H9 (cell line): Measurements from ENCODE around the gene PCF11. TPM values are rescaled to one million over a fixed set of nuclear protein-coding genes. Genes with fewer than 3 reads are reported as not detected.

Source experiments
- DNase-seq: peaks from one replicate; pipeline ENCODE4 v3.0.0-alpha.2; 2017
- H2AFZ ChIP-seq: one replicate; pipeline ENCODE4 v1.6.1; 2013; ENCODE audit warnings: mild to moderate bottlenecking, low read length, control low read depth, moderate library complexity
- H2AK5ac ChIP-seq: 2 replicates; pipeline ENCODE4 v1.6.1; 2013; ENCODE audit warnings: low read length, control low read depth, mixed read lengths; ENCODE audit not compliant: insufficient read length
- H2BK120ac ChIP-seq: one replicate; pipeline ENCODE4 v1.6.1; 2013; ENCODE audit warnings: low read depth, mild to moderate bottlenecking, low read length, control low read depth, inconsistent platforms; ENCODE audit not compliant: poor library complexity, severe bottlenecking
- H2BK12ac ChIP-seq: 2 replicates; pipeline ENCODE4 v1.6.1; 2013; ENCODE audit warnings: low read length, control low read depth, mixed read lengths, low read depth; ENCODE audit not compliant: insufficient read length
- H2BK15ac ChIP-seq: 2 replicates; pipeline ENCODE4 v1.6.1; 2013; ENCODE audit warnings: low read depth, low read length, control low read depth
- H2BK20ac ChIP-seq: one replicate; pipeline ENCODE4 v1.6.1; 2013; ENCODE audit warnings: low read depth, mild to moderate bottlenecking, low read length, control low read depth, inconsistent platforms; ENCODE audit not compliant: poor library complexity, severe bottlenecking
- H2BK5ac ChIP-seq: 2 replicates; pipeline ENCODE4 v1.6.1; 2013; ENCODE audit warnings: low read length, control low read depth, mixed read lengths; ENCODE audit not compliant: insufficient read length
- H3K14ac ChIP-seq: 2 replicates; pipeline ENCODE4 v1.6.1; 2013; ENCODE audit warnings: low read length, control low read depth; ENCODE audit not compliant: insufficient read depth
- H3K18ac ChIP-seq: 2 replicates; pipeline ENCODE4 v1.6.1; 2013; ENCODE audit warnings: low read depth, mild to moderate bottlenecking, mixed read lengths, low read length, control low read depth; ENCODE audit not compliant: insufficient read length
- H3K23ac ChIP-seq: 2 replicates; pipeline ENCODE4 v1.6.1; 2013; ENCODE audit warnings: low read length, control low read depth, mixed read lengths, low read depth; ENCODE audit not compliant: insufficient read length
- H3K23me2 ChIP-seq: 2 replicates; pipeline ENCODE4 v1.6.1; 2013; ENCODE audit warnings: low read depth, mild to moderate bottlenecking, mixed read lengths, low read length, control low read depth; ENCODE audit not compliant: insufficient read length, poor library complexity, severe bottlenecking
- H3K27ac ChIP-seq: 2 replicates; pipeline ENCODE4 v1.5.1; 2013; ENCODE audit warnings: low read length, control low read depth, mixed read lengths, low read depth; ENCODE audit not compliant: insufficient read length
- H3K27me3 ChIP-seq: 2 replicates; pipeline ENCODE4 v1.6.1; 2013; ENCODE audit warnings: low read length, control low read depth, inconsistent platforms; ENCODE audit not compliant: insufficient read depth
- H3K4ac ChIP-seq: 2 replicates; pipeline ENCODE4 v1.6.1; 2013; ENCODE audit warnings: low read depth, mild to moderate bottlenecking, control low read depth, inconsistent platforms, low read length, moderate library complexity
- H3K4me1 ChIP-seq: 2 replicates; pipeline ENCODE4 v1.6.1; 2013; ENCODE audit warnings: low read length, control low read depth, inconsistent platforms; ENCODE audit not compliant: insufficient read depth
- H3K4me2 ChIP-seq: 2 replicates; pipeline ENCODE4 v1.6.1; 2013; ENCODE audit warnings: low read length, control low read depth, mixed read lengths; ENCODE audit not compliant: insufficient read length, insufficient read depth
- H3K56ac ChIP-seq: 2 replicates; pipeline ENCODE4 v1.6.1; 2013; ENCODE audit warnings: low read depth, mild to moderate bottlenecking, mixed read lengths, low read length, control low read depth; ENCODE audit not compliant: insufficient read length
- H3K79me1 ChIP-seq: 2 replicates; pipeline ENCODE4 v1.6.1; 2013; ENCODE audit warnings: low read depth, mild to moderate bottlenecking, moderate library complexity, low read length, control low read depth, inconsistent platforms; ENCODE audit not compliant: insufficient read depth, poor library complexity, severe bottlenecking
- H3K79me2 ChIP-seq: 2 replicates; pipeline ENCODE4 v1.6.1; 2013; ENCODE audit warnings: low read length, control low read depth, inconsistent platforms; ENCODE audit not compliant: insufficient read depth
- H3K9ac ChIP-seq: 2 replicates; pipeline ENCODE4 v1.6.1; 2013; ENCODE audit warnings: low read length, control low read depth, mixed read lengths; ENCODE audit not compliant: insufficient read length; ENCODE audit errors: extremely low read depth
- H3K9me3 ChIP-seq: one replicate; pipeline ENCODE4 v1.6.1; 2013; ENCODE audit warnings: low read depth, low read length, inconsistent platforms; ENCODE audit not compliant: control insufficient read depth
- H3T11ph ChIP-seq: one replicate; pipeline ENCODE4 v1.6.1; 2013; ENCODE audit warnings: mild to moderate bottlenecking, low read length, control low read depth, inconsistent platforms
- H4K20me1 ChIP-seq: one replicate; pipeline ENCODE4 v1.6.1; 2013; ENCODE audit not compliant: control insufficient read depth, insufficient read length, insufficient read depth
- H4K5ac ChIP-seq: 2 replicates; pipeline ENCODE4 v1.6.1; 2013; ENCODE audit warnings: low read depth, mild to moderate bottlenecking, mixed read lengths, low read length, control low read depth; ENCODE audit not compliant: insufficient read length
- H4K8ac ChIP-seq: replicated peaks from 2 replicates; pipeline ENCODE4 v1.6.1; 2013; ENCODE audit warnings: low read length, control low read depth, mixed read lengths, low read depth; ENCODE audit not compliant: insufficient read length
- H4K91ac ChIP-seq: 2 replicates; pipeline ENCODE4 v1.6.1; 2013; ENCODE audit warnings: low read depth, mild to moderate bottlenecking, moderate library complexity, mixed read lengths, low read length, control low read depth; ENCODE audit not compliant: insufficient read length
- H3K27ac Mint-ChIP-seq, 3 experiments: 2 replicates in 2 of 3; 3 replicates in 1 of 3; pipeline ENCODE4 v1.8.0; 2020 to 2021; ENCODE audit warnings: mixed read lengths in 3 of 3, mild to moderate bottlenecking in 1 of 3, moderate library complexity in 1 of 3
- H3K27me3 Mint-ChIP-seq: 2 replicates; pipeline ENCODE4 v1.8.0; 2021; ENCODE audit warnings: low read depth, mild to moderate bottlenecking, moderate library complexity, mixed read lengths
- H3K36me3 Mint-ChIP-seq, 3 experiments: 2 replicates in 2 of 3; 3 replicates in 1 of 3; pipeline ENCODE4 v1.8.0; 2020 to 2021; ENCODE audit warnings: low read depth in 3 of 3, mixed read lengths in 3 of 3; ENCODE audit not compliant: insufficient read depth in 1 of 3
- H3K4me1 Mint-ChIP-seq, 2 experiments: 2 replicates each; pipeline ENCODE4 v1.8.0; 2020; ENCODE audit warnings: mixed read lengths in 2 of 2
- H3K4me3 Mint-ChIP-seq, 2 experiments: 2 replicates in 1 of 2; 3 replicates in 1 of 2; pipeline ENCODE4 v1.8.0; 2020 to 2021; ENCODE audit warnings: mild to moderate bottlenecking in 2 of 2, mixed read lengths in 2 of 2, moderate library complexity in 1 of 2
- H3K9me3 Mint-ChIP-seq, 2 experiments: 2 replicates in 1 of 2; 3 replicates in 1 of 2; pipeline ENCODE4 v1.8.0; 2020; ENCODE audit warnings: mild to moderate bottlenecking in 2 of 2, mixed read lengths in 2 of 2, moderate library complexity in 1 of 2
- WGBS: extraction: QIAGEN DNeasy Blood & Tissue Kit; methylation state at CpG from one replicate; pipeline ENCODE4 v1.1.7; 2013; ENCODE audit warnings: missing lambda C conversion rate, low lambda C conversion rate, mixed read lengths; ENCODE audit not compliant: insufficient read length; ENCODE audit errors: extremely low coverage; 5-methylcytosine and 5-hydroxymethylcytosine counted together
- total RNA-seq: library from RNA; stranded (reverse); gene quantifications from 2 replicates; pipeline ENCODE4 v1.2.1, GENCODE V29; 2021
- TF ChIP-seq, protein P1 (sequence below): fragments of 200-600 bp; sonication (generic); conservative IDR thresholded peaks from 3 replicates; pipeline ENCODE4 v1.8.0; 2021; ENCODE audit warnings: antibody characterized with exemption, mild to moderate bottlenecking

Gene PCF11
- total RNA-seq, 1 experiment from 2014 or later = 50.9 TPM

GRCh38 chr11:83139310-83139709, 17.6 kb upstream of the PCF11 start:
- Mint-ChIP-seq H3K4me1 (no peaks in the 10 kb centered on the region), H3K4me3 (no peak overlapping the region), H3K9me3 (no peaks in the 10 kb centered on the region), H3K27me3 (no peaks in the 10 kb centered on the region; the same call in 1 of the 2 replicates), H3K36me3 (no peaks in the 10 kb centered on the region), H3K27ac (no peak overlapping the region)
- no peak overlapping the region for H3K4ac ChIP-seq
- H4K8ac ChIP-seq = no peak overlapping the region
- no peak overlapping the region for H2BK5ac ChIP-seq
- no peak overlapping the region for H2BK20ac ChIP-seq
- H3K79me1 ChIP-seq = no peaks in the 10 kb centered on the region
- no peak overlapping the region for H2BK15ac ChIP-seq
- H3K18ac ChIP-seq = no peak overlapping the region
- no peaks in the 10 kb centered on the region for H3K27me3 ChIP-seq
- no peak overlapping the region for H2BK120ac ChIP-seq
- H2AFZ ChIP-seq = no peak overlapping the region
- no peak overlapping the region for H3K27ac ChIP-seq
- no peak overlapping the region for H3K23ac ChIP-seq
- H3K14ac ChIP-seq = no peak overlapping the region
- no peak overlapping the region for H2AK5ac ChIP-seq
- no peaks in the 10 kb centered on the region for H3K79me2 ChIP-seq
- no peaks in the 10 kb centered on the region for H3K9me3 ChIP-seq
- H3K9ac ChIP-seq = no peak overlapping the region
- no peak overlapping the region for H3T11ph ChIP-seq
- no peak overlapping the region for H3K4me2 ChIP-seq
- H4K91ac ChIP-seq = no peak overlapping the region
- H3K23me2 ChIP-seq = no peaks in the 10 kb centered on the region
- no peak overlapping the region for H2BK12ac ChIP-seq
- H4K5ac ChIP-seq = no peak overlapping the region
- H3K4me1 ChIP-seq = no peaks in the 10 kb centered on the region
- H3K56ac ChIP-seq = no peak overlapping the region
- H4K20me1 ChIP-seq = no peaks in the 10 kb centered on the region
- no peak for DNase-seq
- no CpG with 5 or more reads among the region's 6 CpGs for WGBS
- TF ChIP-seq, protein P1, sequence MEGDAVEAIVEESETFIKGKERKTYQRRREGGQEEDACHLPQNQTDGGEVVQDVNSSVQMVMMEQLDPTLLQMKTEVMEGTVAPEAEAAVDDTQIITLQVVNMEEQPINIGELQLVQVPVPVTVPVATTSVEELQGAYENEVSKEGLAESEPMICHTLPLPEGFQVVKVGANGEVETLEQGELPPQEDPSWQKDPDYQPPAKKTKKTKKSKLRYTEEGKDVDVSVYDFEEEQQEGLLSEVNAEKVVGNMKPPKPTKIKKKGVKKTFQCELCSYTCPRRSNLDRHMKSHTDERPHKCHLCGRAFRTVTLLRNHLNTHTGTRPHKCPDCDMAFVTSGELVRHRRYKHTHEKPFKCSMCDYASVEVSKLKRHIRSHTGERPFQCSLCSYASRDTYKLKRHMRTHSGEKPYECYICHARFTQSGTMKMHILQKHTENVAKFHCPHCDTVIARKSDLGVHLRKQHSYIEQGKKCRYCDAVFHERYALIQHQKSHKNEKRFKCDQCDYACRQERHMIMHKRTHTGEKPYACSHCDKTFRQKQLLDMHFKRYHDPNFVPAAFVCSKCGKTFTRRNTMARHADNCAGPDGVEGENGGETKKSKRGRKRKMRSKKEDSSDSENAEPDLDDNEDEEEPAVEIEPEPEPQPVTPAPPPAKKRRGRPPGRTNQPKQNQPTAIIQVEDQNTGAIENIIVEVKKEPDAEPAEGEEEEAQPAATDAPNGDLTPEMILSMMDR = no peak
